Lung (tissue), 12 donors: ENCODE results near the gene IL6. TPM values are rescaled to one million over a fixed set of nuclear protein-coding genes. Genes with fewer than 3 reads are reported as not detected.
"Not testable (repeated sequence)": the region's sequence is repeated elsewhere in the genome, so short reads cannot be mapped to it uniquely, and the experiment has no call there.

Experiments used
- ATAC-seq: fragments of 200-7000 bp; cut with Tn5 transposase; one replicate; pipeline ENCODE4 v1.9.1; 2020; ENCODE audit warnings: moderate number of reproducible peaks; ENCODE audit not compliant: insufficient read depth, low FRiP score
- DNase-seq, 3 donors: peaks; one replicate each; pipeline ENCODE4 v3.0.0-alpha.2; 2013 to 2017
- H3K27ac ChIP-seq, 2 donors: one replicate each; pipeline ENCODE4 v1.5.1; 2013; ENCODE audit warnings: mild to moderate bottlenecking in 2 of 2, moderate library complexity in 2 of 2, control low read depth in 1 of 2, inconsistent platforms in 1 of 2, low read depth in 1 of 2, low read length in 1 of 2
- H3K27me3 ChIP-seq, 3 donors: one replicate each; pipeline ENCODE4 v1.5.1; 2013; ENCODE audit warnings: low read length in 2 of 3; ENCODE audit not compliant: control insufficient read depth in 3 of 3, insufficient read depth in 3 of 3
- H3K36me3 ChIP-seq, 4 donors: one replicate each; pipeline ENCODE4 v1.5.1; 2013; ENCODE audit warnings: low read length in 4 of 4, mild to moderate bottlenecking in 1 of 4, moderate library complexity in 1 of 4; ENCODE audit not compliant: control insufficient read depth in 4 of 4, insufficient read depth in 4 of 4
- H3K4me1 ChIP-seq, 5 donors: one replicate each; pipeline ENCODE4 v1.5.1; 2013; ENCODE audit warnings: low read length in 5 of 5, mild to moderate bottlenecking in 2 of 5, moderate library complexity in 1 of 5; ENCODE audit not compliant: control insufficient read depth in 5 of 5, insufficient read depth in 5 of 5
- H3K4me3 ChIP-seq: one replicate; pipeline ENCODE4 v1.5.1; 2013; ENCODE audit warnings: mild to moderate bottlenecking, control low read depth, moderate library complexity
- H3K9ac ChIP-seq, 2 donors: one replicate each; pipeline ENCODE4 v1.5.1; 2013; ENCODE audit warnings: low read length in 2 of 2, control low read depth in 1 of 2; ENCODE audit not compliant: insufficient read depth in 1 of 2
- H3K9me3 ChIP-seq, 4 donors: one replicate each; pipeline ENCODE4 v1.5.1; 2013; ENCODE audit warnings: low read length in 3 of 4, mild to moderate bottlenecking in 1 of 4, moderate library complexity in 1 of 4; ENCODE audit not compliant: control insufficient read depth in 4 of 4, insufficient read depth in 3 of 4
- WGBS, 2 donors: extraction: QIAGEN DNeasy Blood & Tissue Kit; methylation state at CpG; one replicate each; pipeline ENCODE4 v1.1.7; 2013; 5-methylcytosine and 5-hydroxymethylcytosine counted together
- polyA plus RNA-seq, 2 donors: library from polyadenylated mRNA; stranded (reverse); fragments of 200-250 nt; gene quantifications; one replicate each; pipeline ENCODE4 v1.2.1, GENCODE V29; 2013
- total RNA-seq, 2 donors: library from RNA; depleted of rRNA in 1 of 2; stranded (reverse); fragments of >200 nt in 1 of 2; gene quantifications; one replicate each; pipeline ENCODE4 v1.2.1, GENCODE V29; 2014 to 2021
- TF ChIP-seq, protein P1 (sequence below): IDR thresholded peaks from 2 replicates; pipeline ENCODE4 v1.5.1; 2012; ENCODE audit warnings: mild to moderate bottlenecking; ENCODE audit errors: control extremely low read depth, extremely low read depth
- donor health status: control.
- donor health status: control.
- donor health status: Bipolar disorder and iron deficiency.
- donor health status: healthy.
- donor health status: DM: yes; HTN: yes; CAD: no.

The IL6 gene
- total and polyA plus RNA-seq, 4 donors, result 2.7 to 155 (median 12.4) TPM

DNA sequence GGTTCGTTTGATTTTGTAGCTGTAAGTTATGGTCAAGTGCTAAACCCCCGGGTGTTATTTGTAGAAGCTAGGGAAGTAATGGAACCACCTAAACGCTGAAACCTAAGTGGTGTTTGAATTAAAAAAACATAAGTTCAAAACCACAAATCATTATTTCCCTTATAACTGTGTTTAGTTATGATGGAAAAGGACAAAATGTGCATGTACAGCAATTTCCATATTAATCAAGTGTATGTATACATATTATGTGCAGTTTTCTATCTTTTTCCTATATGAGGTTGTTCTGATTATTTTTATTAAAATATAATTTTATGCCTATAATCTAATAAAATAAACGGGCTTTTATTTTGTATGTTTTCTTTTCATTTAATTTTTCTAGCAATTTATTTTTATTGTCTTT lies 45.9 kb downstream of the IL6 start:
- peaks cover 0 to 3% (median 0%) of the 10 kb centered on the region in 3 donors for H3K27me3 ChIP-seq
- TF ChIP-seq, protein P1, sequence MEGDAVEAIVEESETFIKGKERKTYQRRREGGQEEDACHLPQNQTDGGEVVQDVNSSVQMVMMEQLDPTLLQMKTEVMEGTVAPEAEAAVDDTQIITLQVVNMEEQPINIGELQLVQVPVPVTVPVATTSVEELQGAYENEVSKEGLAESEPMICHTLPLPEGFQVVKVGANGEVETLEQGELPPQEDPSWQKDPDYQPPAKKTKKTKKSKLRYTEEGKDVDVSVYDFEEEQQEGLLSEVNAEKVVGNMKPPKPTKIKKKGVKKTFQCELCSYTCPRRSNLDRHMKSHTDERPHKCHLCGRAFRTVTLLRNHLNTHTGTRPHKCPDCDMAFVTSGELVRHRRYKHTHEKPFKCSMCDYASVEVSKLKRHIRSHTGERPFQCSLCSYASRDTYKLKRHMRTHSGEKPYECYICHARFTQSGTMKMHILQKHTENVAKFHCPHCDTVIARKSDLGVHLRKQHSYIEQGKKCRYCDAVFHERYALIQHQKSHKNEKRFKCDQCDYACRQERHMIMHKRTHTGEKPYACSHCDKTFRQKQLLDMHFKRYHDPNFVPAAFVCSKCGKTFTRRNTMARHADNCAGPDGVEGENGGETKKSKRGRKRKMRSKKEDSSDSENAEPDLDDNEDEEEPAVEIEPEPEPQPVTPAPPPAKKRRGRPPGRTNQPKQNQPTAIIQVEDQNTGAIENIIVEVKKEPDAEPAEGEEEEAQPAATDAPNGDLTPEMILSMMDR, result no peak
- no peak for ATAC-seq
- H3K9me3 ChIP-seq, result no peaks in the 10 kb centered on the region
- H3K36me3 ChIP-seq, result no peaks in the 10 kb centered on the region
- 64 to 65% methylated on average over 4 of the region's 4 CpGs for WGBS, 2 donors
- no peak overlapping the region for H3K9ac ChIP-seq
- H3K27ac ChIP-seq, result no peak overlapping the region
- H3K4me1 ChIP-seq, result no peaks in the 10 kb centered on the region
- no peak for DNase-seq
- H3K4me3 ChIP-seq, result no peak overlapping the region

DNA sequence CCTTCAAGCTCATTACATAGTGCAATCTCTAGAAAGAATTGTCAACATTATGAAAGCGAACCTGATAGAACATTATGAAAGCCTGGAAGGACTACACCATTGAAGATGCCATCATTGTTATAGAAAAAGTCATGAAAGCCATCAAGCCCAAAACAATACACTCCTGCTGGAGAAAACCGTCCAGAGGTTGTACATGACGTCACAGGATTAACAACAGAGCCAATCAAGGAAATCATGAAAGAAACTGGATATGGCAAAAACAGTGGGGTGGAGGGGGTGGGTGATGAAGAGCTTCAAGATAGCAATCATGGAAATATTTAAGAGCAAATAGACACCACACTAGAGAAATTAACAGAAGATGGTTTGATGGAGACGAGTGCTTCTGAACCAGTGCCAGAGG lies 50.0 kb downstream of the IL6 start:
- no peak overlapping the region for H3K27ac ChIP-seq
- H3K4me3 ChIP-seq, result no peak overlapping the region
- H3K36me3 ChIP-seq, result no peaks in the 10 kb centered on the region
- peaks cover 0 to 3% (median 0%) of the 10 kb centered on the region in 3 donors for H3K27me3 ChIP-seq
- no peak for DNase-seq
- 79 to 81% methylated on average over 4 of the region's 4 CpGs for WGBS, 2 donors
- TF ChIP-seq, protein P1, result no peak
- no peak overlapping the region for H3K9ac ChIP-seq
- ATAC-seq, result no peak
- H3K4me1 ChIP-seq, result peaks cover 0 to 14% (median 0%) of the 10 kb centered on the region in 5 donors
- H3K9me3 ChIP-seq, result no peaks in the 10 kb centered on the region

DNA sequence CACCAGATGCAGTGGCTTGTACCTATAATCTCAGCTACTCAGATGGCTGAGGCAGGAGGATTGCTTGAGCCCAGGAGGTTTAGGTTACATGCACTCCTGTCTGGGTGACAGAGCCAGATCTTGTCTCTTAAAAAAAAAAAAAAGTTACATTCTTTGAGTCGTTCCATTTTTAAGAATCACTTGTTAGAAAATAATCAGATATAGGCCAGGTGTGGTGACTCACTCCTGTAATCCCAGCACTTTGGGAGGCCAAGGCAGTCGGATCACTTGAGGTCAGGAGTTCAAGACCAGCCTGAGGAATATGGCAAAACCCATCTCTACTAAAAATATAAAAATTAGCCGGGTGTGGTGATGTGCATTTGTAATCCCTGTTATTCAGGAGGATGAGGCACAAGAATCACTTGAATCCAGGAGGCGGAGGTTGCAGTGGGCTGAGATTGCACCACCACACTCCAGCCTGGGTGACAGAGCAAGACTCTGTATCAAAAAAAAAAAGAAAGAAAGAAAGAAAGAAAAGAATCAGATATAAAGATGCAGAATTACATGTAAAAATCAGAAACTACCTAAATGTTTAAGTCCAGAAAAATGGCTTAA lies 52.8 kb downstream of the IL6 start:
- not testable (repeated sequence) for H3K9me3 ChIP-seq, H3K27ac ChIP-seq, DNase-seq, H3K9ac ChIP-seq, H3K36me3 ChIP-seq, ATAC-seq, H3K27me3 ChIP-seq, H3K4me3 ChIP-seq
- peaks cover 0 to 14% (median 3%) of the 10 kb centered on the region in 5 donors for H3K4me1 ChIP-seq
- 81 to 87% methylated on average over 4 of the region's 4 CpGs for WGBS, 2 donors

DNA sequence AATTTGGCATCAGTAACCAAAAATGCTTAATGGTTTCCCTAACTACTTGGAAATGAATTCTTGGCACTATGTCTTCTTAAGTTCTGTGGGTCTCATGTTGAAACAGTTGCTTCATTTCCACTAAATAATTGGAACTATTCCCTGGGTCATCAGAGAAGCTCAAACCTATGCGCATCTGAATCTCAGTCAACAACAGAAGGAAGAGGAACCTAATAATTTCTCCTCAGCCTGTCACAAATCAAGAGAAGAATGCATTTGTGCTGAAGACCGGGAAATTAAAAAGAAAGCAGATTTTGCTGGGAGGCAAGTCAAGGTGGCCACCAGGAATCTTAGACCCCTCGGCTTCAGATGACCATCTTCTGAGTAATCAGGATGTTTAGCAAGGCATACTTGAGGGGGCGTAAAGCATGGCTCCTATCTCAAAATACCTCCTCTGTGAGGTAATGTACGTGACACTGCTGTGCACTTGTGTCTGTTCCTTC lies 54.3 kb downstream of the IL6 start:
- Histone ChIP-seq H3K4me1 (peaks cover 0 to 14% (median 3%) of the 10 kb centered on the region in 5 donors), H3K4me3 (no peak overlapping the region), H3K36me3 (no peaks in the 10 kb centered on the region), H3K9me3 (no peaks in the 10 kb centered on the region), H3K27ac (peak overlapping the region in 1 of 2 donors; percentile 47), H3K27me3 (no peaks in the 10 kb centered on the region), H3K9ac (no peak overlapping the region)
- WGBS, 2 donors, result 77 to 85% methylated on average over 5 of the region's 5 CpGs
- DNase-seq (peak in 2 of 3 donors; percentile 70 to 85), ATAC-seq (peak; percentile 35)
- TF ChIP-seq, protein P1, result no peak

Other genes with a start within 250 kb of the IL6 start
- 1 to 10 TPM; 1.4 to 1.5 TPM for gene STEAP1B, start 227.0 kb upstream of the IL6 start, total RNA-seq
- under 1 TPM; 0.16 to 0.50 TPM for gene STEAP1B, start 227.0 kb upstream of the IL6 start, polyA plus RNA-seq
- 100 to 1,000 TPM; 122 to 228 TPM for gene TOMM7, start 95.6 kb downstream of the IL6 start, total RNA-seq
- gene TOMM7, start 95.6 kb downstream of the IL6 start, polyA plus RNA-seq, result 100 to 1,000 TPM; 180 to 275 TPM